ENCODE results near the gene DHFR2. TPM values are rescaled to one million over a fixed set of nuclear protein-coding genes. Genes with fewer than 3 reads are reported as not detected.
"Not testable (repeated sequence)": the region's sequence is repeated elsewhere in the genome, so short reads cannot be mapped to it uniquely, and the experiment has no call there.

The DHFR2 gene
- total RNA-seq, 3 donors from 2014 or later (not counting 1 experiment from before 2014, with no cell fraction given) = 2.5 to 5.0 (median 3.9) TPM

GRCh38 chr3:94050546-94050945, 12.2 kb downstream of the DHFR2 start:
- intact Hi-C loops (cut with micrococcal nuclease) = no loop called here
- no peaks in the 10 kb centered on the region for H3K36me3 ChIP-seq (ENCODE audit: control insufficient read depth, insufficient read depth, low read length)
- H3K27ac Mint-ChIP-seq = no peak overlapping the region
- no peak overlapping the region for H3K4me3 ChIP-seq (ENCODE audit: low read length)
- DNase-seq (no peak), ATAC-seq (no peak)
- H3K27me3 Mint-ChIP-seq (ENCODE audit: low read depth in 2 of 2) = no peaks in the 10 kb centered on the region
- H3K4me3 Mint-ChIP-seq = no peak overlapping the region
- no peaks in the 10 kb centered on the region for H3K27me3 ChIP-seq (ENCODE audit: control insufficient read depth, insufficient read depth, low read length)
- no peak for TF ChIP-seq CTCF (IDR thresholded peaks at IDR 0.05)
- no peaks in the 10 kb centered on the region for H3K4me1 Mint-ChIP-seq
- H3K9me3 ChIP-seq (ENCODE audit: control insufficient read depth, insufficient read depth, low read length) = no peaks in the 10 kb centered on the region
- no peak overlapping the region for H3K27ac ChIP-seq (ENCODE audit: low read length)
- no peaks in the 10 kb centered on the region for H3K4me1 ChIP-seq (ENCODE audit: control insufficient read depth, insufficient read depth, low read length)
- no peaks in the 10 kb centered on the region for H3K9me3 Mint-ChIP-seq
- H3K36me3 Mint-ChIP-seq = no peaks in the 10 kb centered on the region

GRCh38 chr3:94049267-94049666, 13.4 kb downstream of the DHFR2 start:
- no peak overlapping the region for H3K4me3 Mint-ChIP-seq
- intact Hi-C loops (cut with micrococcal nuclease) = no loop called here
- DNase-seq (no peak), ATAC-seq (no peak)
- no peaks in the 10 kb centered on the region for H3K4me1 Mint-ChIP-seq
- Histone ChIP-seq H3K36me3 (ENCODE audit: control insufficient read depth, insufficient read depth, low read length) (no peaks in the 10 kb centered on the region), H3K4me3 (ENCODE audit: low read length) (no peak overlapping the region), H3K27ac (ENCODE audit: low read length) (no peak overlapping the region), H3K4me1 (ENCODE audit: control insufficient read depth, insufficient read depth, low read length) (no peaks in the 10 kb centered on the region), H3K27me3 (ENCODE audit: control insufficient read depth, insufficient read depth, low read length) (no peaks in the 10 kb centered on the region), H3K9me3 (ENCODE audit: control insufficient read depth, insufficient read depth, low read length) (no peaks in the 10 kb centered on the region)
- H3K27me3 Mint-ChIP-seq (ENCODE audit: low read depth in 2 of 2) = no peaks in the 10 kb centered on the region
- no CpG with 5 or more reads among the region's 2 CpGs for WGBS (ENCODE audit: insufficient coverage)
- no peaks in the 10 kb centered on the region for H3K36me3 Mint-ChIP-seq
- no peak for TF ChIP-seq CTCF (IDR thresholded peaks at IDR 0.05)
- H3K9me3 Mint-ChIP-seq = no peaks in the 10 kb centered on the region
- no peak overlapping the region for H3K27ac Mint-ChIP-seq

GRCh38 chr3:94046533-94046932, 16.2 kb downstream of the DHFR2 start:
- no CpG with 5 or more reads among the region's 2 CpGs for WGBS (ENCODE audit: insufficient coverage)
- H3K36me3 Mint-ChIP-seq = no peaks in the 10 kb centered on the region

GRCh38 chr3:94044100-94044936, 18.4 kb downstream of the DHFR2 start:
- H3K27ac ChIP-seq (ENCODE audit: low read length); DNase-seq; intact Hi-C loops (cut with micrococcal nuclease); H3K9me3 Mint-ChIP-seq; H3K4me3 ChIP-seq (ENCODE audit: low read length); H3K9me3 ChIP-seq (ENCODE audit: control insufficient read depth, insufficient read depth, low read length); H3K27me3 ChIP-seq (ENCODE audit: control insufficient read depth, insufficient read depth, low read length); H3K36me3 Mint-ChIP-seq; H3K36me3 ChIP-seq (ENCODE audit: control insufficient read depth, insufficient read depth, low read length); H3K4me1 ChIP-seq (ENCODE audit: control insufficient read depth, insufficient read depth, low read length); H3K27me3 Mint-ChIP-seq (ENCODE audit: low read depth in 2 of 2); ATAC-seq; H3K4me1 Mint-ChIP-seq: not testable (repeated sequence)
- Mint-ChIP-seq H3K27ac (peak overlapping the region; percentile 70 to 76), H3K4me3 (peak overlapping the region; percentile 13)
- WGBS (ENCODE audit: insufficient coverage) = 95% methylated on average over 61 of the region's 61 CpGs

More at GRCh38 chr3:94046533-94046932, 16.2 kb downstream of the DHFR2 start:
- H3K9me3 Mint-ChIP-seq = no peaks in the 10 kb centered on the region
- Histone ChIP-seq H3K4me3 (ENCODE audit: low read length) (no peak overlapping the region), H3K9me3 (ENCODE audit: control insufficient read depth, insufficient read depth, low read length) (no peaks in the 10 kb centered on the region), H3K36me3 (ENCODE audit: control insufficient read depth, insufficient read depth, low read length) (no peaks in the 10 kb centered on the region), H3K27me3 (ENCODE audit: control insufficient read depth, insufficient read depth, low read length) (no peaks in the 10 kb centered on the region), H3K4me1 (ENCODE audit: control insufficient read depth, insufficient read depth, low read length) (no peaks in the 10 kb centered on the region), H3K27ac (ENCODE audit: low read length) (no peak overlapping the region)
- no peak overlapping the region for H3K27ac Mint-ChIP-seq
- DNase-seq (no peak), ATAC-seq (no peak)
- no peak overlapping the region for H3K4me3 Mint-ChIP-seq
- no peak for TF ChIP-seq CTCF (IDR thresholded peaks at IDR 0.05)
- intact Hi-C loops (cut with micrococcal nuclease) = no loop called here
- H3K4me1 Mint-ChIP-seq = no peaks in the 10 kb centered on the region
- no peaks in the 10 kb centered on the region for H3K27me3 Mint-ChIP-seq (ENCODE audit: low read depth in 2 of 2)

All from natural killer cell (primary cell).